GM19372 (cell line): ENCODE results near the gene SHROOM3.

Experiments
- ATAC-seq: cut with Tn5 transposase; IDR thresholded peaks from one replicate; pipeline ENCODE4 v1.9.1; 2021; ENCODE audit warnings: mild to moderate bottlenecking, low read depth, moderate library complexity; ENCODE audit not compliant: unreplicated experiment

The SHROOM3 gene

GRCh38 chr4:76489686-76490161 is 54.7 kb downstream of the SHROOM3 start:
- ATAC-seq = no peak

DNA sequence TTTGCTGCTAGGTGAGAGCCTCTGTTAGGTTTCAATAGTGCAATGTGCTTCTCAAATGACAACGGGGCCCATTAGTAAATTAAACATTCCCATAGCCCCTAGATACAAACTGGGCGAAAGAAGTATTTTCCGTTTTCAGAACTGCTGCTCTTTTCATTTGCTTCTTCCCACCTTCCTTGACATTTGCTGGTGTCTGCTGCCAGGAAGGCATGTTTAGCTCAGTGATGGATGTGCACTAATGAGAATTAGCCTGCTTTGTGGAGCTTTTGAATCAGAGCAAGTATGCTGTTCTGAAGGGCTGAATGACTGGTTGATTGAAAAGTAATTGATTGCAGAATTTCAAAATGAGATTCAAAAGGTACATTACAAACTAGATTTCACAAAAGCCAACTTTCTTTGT is 57.0 kb downstream of the SHROOM3 start:
- ATAC-seq = no peak

DNA sequence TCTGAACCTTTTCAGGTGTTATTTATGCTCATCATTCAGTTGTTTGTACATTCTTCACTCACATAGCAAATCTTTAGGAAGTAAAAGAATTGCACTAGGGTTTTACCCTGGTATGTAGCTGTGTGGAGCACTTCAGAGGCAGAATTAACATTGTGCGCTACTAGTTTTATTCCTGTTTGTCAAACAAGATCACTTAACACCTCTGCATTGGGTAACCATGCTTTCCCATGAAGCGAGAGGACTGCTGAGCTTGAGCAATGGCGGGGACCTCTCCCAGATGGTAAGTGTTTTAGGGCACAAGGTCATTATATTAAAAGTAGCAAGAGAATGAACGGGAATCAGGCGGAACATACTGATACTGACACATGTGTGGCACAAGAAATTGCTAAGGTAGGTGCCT is 59.2 kb downstream of the SHROOM3 start:
- no peak for ATAC-seq

DNA sequence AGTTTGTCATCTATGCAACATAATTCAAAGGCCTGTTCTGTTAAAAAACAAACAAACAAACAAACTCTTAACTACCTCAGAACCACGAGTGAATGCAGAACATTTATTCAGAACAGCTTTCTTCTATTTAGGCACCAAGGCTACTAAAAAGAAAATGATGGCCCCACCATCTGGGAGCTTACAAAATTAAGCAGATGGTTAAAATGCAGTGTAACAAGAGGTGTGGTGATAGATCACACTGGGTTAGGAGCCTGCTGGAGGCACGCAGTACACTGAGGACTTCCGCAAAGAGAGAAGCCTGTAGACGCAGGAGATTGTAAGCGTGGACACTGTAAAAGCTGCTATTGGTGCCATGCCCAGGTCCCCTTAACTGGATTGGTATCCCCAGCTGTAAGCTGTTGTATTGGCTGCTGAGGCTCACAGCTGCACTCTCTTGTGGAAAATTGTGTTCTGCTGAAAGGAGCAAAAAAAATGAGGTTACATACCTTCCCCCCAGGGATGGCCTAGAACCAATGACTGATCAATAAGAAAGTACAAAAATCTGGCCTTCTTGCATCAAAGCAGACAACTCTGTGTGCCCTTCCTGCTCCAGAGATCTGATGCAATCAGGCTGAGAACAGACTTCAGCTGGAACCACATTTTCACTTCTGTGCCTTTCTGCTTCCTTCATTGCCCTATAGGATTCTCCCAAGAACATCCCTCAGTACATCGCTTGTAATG is 60.0 kb downstream of the SHROOM3 start:
- no peak for ATAC-seq

GRCh38 chr4:76498550-76498949 is 63.5 kb downstream of the SHROOM3 start:
- no peak for ATAC-seq

GRCh38 chr4:76499461-76499860 is 64.4 kb downstream of the SHROOM3 start:
- peak; percentile 71 for ATAC-seq

GRCh38 chr4:76502886-76503285 is 67.9 kb downstream of the SHROOM3 start:
- no peak for ATAC-seq

DNA sequence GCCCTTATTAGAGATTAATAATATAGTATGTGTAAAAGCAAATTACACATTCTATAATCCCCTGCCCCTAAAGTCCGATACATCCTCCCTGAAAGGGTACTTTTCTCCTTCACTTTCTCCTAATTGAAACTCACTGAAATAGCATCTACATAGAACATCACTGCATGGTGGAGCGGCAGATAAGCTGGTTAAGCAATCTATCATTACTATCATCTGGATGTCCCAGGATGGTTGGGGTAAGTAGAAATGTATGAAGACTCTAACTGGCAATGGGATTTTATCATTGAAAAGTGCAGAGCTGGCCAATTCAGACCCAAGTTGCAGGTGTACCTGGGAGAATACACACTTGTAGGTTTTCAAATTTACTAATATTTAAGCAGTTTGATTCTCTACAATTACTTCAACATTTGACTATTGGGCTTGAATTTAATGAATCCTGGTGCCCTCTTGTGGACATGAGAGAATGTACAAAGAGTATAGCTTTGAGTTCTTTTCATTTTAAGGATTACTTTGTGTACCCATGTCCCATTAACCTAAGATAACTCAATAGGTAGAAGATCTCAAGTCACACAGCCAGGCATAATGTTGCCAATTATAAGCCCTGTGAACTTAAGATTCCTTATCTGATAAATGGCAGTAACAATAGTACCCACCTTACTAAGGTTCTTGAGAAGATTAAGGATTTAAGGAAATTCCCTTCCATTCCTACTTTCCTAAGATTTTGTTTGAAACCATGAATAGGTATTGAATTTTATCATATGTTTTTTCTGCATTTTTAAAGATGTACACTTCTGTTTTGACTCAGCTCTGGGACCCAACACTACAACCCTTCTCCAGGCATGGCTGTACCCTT is 69.8 kb downstream of the SHROOM3 start:
- no peak for ATAC-seq

DNA sequence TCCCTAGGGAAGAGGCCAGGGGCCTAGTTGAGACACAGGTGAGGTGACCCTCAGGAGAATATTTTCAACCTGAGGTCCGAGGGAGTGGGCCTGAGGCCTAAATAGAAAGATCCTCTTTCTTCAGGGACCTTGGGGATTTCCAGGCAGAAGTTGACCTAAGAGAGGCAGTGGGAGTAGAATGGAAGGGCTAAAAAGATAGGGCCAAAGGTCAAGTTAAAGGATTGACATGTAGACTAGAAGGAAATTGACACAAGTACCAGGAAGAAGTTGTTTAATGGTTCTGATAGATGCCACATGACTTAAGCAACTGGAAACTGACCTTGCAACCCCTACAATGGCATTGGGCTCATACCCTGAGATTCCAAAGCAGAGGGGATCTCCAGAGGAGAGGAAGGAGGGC is 76.9 kb downstream of the SHROOM3 start:
- no peak for ATAC-seq

GRCh38 chr4:76513482-76513881 is 78.5 kb downstream of the SHROOM3 start:
- no peak for ATAC-seq

- ATAC-seq = no peak
These were observed 79.1 kb downstream of the SHROOM3 start for GRCh38 chr4:76514087-76514486.

GRCh38 chr4:76515975-76516843 is 81.2 kb downstream of the SHROOM3 start:
- peak; percentile 85 for ATAC-seq

- no peak for ATAC-seq
These were observed 83.2 kb downstream of the SHROOM3 start for GRCh38 chr4:76518241-76518640.

GRCh38 chr4:76523593-76523992 is 88.6 kb downstream of the SHROOM3 start:
- ATAC-seq = no peak

DNA sequence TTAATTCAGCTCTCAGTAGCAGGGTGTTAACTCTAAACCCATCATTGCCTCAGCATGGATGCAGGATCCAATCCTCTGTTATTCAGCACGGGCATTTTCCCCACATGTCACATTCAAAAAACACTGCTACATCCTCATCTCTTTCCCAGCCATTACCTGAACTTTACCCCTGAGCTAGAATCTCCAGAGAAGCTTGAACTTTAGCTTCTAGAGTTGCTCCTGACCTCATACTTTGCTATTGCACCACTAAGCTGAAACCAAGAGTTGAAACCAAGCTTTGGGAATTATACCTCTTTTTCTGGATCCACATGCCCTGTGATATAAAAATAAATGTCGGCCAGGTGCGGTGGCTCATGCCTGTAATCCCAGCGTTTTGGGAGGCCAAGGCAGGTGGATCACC is 90.7 kb downstream of the SHROOM3 start:
- no peak for ATAC-seq

DNA sequence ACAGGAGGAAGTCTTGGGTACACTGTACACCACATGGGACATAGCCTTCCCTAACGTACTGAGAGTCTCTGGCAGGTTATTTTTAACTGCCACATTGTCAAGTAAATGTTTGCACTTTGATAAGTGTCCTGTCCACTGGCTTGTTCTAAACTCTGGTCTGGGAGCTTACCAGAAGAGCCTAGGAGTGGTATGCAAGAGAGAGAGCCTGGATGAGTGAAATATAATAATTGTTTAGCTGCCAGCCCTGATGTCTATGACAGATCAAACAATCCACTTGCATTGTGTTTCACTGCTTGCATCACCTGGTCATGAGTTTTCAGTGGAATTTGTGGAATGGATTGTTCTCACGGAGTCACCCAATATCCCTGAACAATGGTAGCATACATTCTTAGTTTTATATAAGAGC is 91.6 kb downstream of the SHROOM3 start:
- ATAC-seq = no peak

DNA sequence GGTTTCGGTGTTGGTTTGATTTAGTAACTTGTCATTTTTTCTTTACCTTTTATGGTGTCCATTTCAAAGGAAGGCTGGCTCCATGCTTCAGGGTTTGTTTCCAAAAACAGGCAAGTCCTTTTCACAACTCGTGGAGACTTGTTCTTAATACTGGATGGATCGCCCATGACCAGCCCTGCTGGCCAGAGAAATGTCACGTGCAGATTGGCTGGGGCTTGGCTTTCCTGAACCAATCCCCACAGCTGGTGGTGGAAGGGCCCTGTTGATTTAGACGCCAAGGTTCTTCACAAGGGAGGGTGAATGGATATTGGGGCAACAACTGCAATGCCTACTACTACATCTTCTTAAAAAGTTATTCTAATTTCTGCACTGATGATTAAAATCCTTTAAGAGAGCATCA is 92.6 kb downstream of the SHROOM3 start:
- no peak for ATAC-seq

- ATAC-seq = no peak
These were observed 96.6 kb downstream of the SHROOM3 start for GRCh38 chr4:76531597-76531996.

DNA sequence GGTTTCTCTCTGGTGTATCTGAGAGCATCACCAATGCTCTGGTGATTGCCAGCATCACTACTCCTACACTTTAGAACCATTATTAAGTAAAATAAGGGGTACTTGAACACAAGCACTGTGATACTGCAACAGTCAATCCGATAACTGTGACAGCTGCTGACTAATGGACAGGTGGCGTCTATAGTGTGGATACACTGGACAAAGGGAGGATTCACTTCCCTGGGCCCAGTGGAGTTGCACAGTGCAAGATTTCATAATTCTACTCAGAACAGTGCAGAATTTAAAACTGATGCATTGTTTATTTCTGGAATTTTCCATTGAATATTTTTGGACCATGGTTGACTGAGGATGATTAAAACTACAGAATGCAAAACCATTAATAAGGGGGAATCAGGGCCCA is 97.8 kb downstream of the SHROOM3 start:
- ATAC-seq = no peak

- ATAC-seq = no peak
These were observed 98.3 kb downstream of the SHROOM3 start for GRCh38 chr4:76533314-76533713.
